Colon (tissue), 2 donors: ENCODE data around the gene DEF6.

Experiments
- FAIRE-seq: peaks from 2 replicates; lab custom pipeline; 2012; peaks lifted over from hg19 to GRCh38; lab: Jason Lieb, UNC
- donor health status: control.
- donor health status: control.

The DEF6 gene

DNA sequence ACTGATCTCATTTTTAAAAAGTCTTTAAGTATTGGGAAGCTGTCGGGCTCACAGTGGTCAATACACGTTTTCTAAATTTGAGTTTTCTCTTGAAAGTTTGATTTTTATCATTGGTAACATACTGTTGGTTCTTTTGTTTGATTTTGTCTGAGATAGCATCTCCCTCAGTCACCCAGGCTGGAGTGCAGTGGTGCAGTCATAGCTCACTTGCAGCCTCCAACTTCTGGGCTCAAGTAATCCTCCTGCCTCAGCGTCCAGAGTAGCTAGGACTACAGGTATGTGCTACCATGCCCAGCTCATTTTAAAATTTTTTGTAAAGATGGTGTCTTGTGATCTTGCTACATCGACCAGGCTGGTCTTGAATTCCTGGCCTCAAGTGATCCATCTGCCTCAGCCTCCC lies 53.8 kb downstream of the DEF6 start:
- no peak for FAIRE-seq

DNA sequence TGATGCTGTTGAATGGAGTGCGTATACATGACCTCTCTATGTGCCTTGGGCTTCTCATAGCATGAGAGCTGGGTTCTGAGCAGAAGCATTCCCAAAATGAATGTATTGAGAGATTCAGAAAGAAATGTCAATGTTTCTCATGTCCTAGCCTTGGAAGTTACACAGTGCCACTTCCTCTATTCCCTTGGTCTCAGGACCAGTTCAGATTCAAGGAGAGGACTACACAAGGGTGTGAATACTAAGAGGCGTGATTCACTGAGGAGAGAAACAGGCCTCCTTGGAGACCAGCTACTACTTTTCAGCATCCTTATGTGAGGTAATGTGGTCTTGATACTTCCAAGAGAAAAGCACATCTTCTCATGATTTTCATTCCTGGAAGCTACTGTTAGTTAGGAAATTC lies 55.1 kb downstream of the DEF6 start:
- FAIRE-seq: no peak

DNA sequence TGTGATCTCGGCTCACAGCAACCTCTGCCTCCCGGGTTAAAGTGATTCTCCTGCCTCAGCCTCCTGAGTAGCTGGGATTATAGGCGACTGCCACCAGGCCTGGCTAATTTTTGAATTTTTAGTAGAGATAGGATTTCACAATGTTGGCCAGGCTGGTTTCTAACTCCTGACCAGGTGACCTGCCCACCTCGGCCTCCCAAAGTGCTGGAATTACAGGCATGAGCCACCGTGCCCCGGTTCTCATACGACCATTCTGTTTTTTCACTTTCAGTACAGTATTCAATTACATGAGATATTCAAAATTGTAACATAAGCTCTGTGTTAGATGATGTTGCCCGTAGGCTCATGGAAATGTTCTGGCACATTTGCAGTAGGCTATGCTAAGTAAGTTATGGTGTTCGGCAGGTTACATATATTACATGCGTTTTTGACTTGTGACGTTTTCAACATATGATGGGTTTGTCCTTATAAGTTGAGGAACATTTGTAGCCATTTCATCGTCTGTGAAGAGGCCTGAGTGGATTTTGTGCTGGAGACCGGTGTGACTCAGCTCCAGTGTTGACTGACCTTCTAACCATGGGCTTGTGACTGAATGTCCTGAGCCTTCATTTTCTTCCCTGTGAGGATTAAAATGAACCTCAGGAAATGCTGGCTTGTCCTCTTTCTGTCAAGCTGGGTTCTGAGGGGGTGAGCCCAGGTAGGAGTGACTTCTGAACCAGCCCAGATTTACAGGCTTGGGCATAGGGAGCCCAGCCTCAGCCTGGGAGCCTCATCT lies 56.9 kb downstream of the DEF6 start:
- no peak for FAIRE-seq

DNA sequence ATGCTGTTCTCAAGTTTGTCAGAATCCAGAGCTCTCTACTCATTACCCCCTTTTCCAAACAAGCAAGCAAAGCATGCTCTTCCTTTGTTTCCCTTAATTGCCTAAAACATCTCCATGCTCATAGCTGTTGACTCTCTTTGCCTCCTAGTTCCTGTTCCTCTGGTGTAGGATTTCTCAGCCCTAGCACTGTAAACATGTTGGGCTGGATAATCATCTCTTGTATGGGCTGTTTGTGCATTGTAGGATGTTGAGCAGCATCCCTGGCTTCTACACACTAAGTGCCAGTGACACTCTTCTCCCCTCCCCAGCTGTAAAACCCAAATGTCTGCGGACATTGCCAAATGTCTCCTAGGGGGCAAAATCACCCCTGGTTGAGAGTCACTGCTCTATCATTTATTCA lies 58.8 kb downstream of the DEF6 start:
- no peak for FAIRE-seq

DNA sequence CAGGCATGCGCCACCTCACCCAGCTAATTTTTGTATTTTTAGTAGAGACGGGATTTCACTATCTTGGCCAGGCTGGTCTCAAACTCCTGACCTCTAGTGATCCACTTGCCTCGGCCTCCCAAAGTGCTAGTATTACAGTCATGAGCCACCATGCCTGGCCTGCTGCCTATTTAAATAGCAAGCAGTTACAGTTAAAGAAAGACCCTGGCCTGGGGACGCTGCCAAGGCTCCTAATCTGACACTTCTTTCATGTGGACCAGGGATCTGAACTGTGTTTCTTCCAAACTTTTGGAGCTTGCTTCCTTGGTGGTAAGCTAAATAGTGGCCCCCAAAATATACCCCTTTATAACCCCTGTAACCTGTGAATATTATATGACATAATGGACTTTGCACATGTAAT lies 60.1 kb downstream of the DEF6 start:
- FAIRE-seq: no peak

DNA sequence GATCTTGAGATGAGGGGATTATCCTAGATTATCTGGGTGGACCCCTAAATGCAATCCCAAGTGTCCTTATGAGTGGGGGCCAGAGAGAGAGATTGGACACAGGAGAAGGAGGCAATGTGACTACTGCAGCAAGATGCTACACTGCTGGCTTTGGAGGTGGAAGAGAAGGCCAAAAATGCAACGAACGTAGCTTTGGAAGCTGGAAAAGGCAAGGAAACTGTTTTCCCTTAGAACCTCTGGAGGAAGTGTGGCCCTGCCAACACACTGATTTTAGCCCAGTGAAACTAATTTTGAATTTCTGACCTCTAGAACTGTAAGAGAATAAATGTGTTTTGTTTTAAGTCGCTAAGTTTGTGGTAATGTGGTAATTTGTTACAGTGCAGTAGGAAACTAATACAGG lies 60.5 kb downstream of the DEF6 start:
- no peak for FAIRE-seq

DNA sequence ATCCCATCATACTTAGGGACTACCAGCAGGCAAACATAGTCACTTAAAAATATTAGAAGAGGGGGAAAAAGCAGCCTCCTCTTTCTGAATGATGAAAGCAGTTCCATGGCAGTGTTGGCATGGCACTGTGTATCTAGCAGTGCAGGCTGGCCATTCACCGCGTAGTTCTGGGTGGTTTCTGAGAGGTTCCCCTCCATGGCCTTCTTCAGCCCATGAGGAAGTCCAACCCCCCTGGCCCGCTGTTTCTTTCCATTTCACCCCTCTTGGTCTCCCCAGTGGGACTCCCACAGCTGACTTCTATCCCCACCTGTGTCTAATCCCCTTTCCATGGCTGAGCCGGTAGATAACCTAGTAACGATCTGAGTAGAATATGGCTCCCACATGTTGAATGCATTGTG lies 61.7 kb downstream of the DEF6 start:
- no peak for FAIRE-seq

DNA sequence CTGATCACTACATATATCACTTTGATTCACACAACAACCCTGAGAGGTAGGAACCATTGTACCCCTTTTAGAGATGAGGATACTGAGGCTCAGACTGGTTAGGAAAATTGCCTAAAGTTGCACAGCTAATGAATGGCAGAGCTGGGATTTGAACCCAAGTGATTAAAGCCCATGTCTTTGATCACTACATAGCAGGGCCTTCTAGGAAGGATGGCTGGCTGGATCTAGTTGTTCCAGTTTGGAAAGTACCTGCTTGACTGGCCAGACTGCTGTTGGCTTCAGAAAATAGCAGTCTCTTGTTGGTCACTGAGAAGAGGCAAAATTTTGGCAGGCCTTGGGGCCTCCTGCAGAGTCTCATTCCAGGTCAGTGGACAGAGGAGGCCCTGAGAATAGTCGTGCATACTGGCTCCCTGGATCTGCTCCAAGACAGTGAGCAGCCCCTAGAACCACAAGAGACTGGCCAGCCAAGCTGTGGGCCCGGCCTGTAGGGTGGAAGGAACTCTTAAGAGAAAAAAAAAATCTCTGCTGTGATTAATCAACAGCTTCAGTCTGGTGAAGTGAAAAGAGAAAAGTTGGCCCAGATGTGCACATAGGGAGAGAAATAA lies 62.2 kb downstream of the DEF6 start:
- FAIRE-seq: no peak

DNA sequence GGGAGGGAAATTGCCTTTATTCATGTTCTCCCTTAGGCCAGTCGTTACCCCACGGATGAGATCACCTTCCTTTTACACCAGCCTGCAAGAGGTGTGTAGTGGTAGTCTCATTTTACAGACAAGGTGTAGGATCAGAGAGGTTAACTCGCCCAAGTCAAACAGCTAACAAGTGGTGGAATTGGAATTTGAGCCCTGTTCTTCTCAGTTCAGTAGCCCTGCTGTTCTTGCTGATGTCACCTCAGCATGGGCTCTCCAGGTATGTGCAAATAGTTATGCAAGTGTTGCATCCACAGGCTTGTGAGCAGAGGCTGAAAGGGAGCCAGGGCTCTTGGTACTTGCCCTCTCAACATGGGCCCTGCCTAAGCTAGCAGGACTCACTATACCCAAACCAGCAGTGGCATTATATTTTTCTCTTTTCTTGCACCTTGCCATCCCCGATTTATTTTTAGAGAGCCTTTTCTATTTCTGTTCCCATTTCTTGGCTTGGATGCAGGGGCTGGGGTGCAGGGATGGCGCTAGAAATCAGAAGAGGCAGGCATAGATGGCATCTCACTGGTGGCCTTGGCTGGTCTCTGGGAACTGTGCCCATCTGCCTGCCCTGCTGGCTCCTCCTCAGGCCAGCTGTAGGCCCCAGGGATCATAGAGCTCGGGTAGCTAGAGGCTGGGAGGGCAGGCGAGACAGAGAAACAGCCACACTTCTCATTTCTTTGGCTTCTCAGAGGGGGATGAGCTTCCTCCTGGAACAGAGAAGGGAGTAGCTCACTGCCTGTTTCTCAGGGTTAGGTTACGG lies 62.9 kb downstream of the DEF6 start:
- no peak for FAIRE-seq

DNA sequence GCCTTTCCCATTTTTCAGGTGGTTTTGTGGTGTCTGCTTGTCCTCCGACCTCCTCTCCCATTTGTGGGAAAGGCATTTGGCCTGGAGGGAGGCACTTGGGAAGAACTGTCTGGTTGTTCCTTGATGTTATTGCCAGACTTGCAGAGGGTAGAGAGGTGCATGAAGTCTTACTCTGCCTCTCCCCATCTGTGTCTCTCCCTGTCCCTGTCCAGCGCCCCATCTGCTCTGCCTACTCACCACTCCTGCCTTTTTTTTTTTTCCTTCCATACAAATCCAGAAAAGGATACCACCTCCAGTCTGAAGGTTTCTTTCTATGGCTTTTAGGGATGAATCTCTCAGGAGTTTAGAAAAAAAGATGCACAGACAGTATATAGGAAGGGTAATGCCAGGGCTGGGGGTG lies 64.6 kb downstream of the DEF6 start:
- FAIRE-seq: no peak

DNA sequence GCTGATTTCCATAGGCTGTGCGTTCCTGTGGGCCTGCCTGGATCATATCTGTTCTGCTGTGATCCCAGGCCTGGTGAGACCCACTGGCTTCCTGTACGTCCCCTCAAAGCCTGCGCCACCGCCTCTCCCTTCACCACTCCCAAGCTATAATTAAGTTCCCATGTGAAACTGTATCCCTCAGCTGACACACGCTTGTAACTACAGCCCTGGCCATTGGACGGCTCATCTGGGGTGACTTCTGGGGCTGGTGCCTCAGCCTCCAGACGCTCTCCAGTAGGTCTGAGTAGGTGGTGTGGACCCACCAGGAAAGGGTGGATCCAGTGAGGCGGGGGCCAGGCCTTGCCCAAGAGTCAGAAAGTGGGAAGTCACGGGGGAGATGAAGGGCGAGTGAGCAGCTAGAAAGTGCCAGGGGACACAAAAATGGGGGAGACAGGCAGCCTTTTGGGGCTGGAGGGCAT lies 65.7 kb downstream of the DEF6 start:
- no peak for FAIRE-seq

DNA sequence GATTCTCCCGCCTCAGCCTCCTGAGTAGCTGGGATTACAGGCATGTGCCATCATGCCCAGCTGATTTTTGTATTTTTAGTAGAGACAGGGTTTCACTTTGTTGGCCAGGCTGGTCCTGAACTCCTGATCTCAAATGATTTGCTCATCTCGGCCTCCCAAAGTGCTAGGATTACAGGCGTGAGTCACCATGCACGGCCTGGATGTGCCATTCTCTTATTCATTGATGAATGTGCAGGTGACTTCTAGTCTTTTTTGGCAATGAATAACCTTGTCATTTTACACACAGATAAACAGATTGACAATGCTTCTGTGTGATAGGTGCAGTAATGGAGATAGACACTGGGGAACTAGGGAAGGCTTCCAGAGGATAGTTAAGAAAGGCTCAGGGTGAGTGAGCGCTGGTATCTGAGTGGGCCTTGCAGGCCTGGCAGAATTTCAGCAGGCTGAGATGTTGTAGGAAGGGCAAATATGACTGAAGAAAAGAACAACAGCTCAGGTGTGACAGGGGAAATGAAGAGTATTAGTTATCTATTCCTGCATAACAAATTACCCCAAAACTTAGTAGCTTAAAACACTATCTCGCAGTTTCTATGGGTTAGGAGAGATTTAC lies 68.1 kb downstream of the DEF6 start:
- FAIRE-seq: no peak

DNA sequence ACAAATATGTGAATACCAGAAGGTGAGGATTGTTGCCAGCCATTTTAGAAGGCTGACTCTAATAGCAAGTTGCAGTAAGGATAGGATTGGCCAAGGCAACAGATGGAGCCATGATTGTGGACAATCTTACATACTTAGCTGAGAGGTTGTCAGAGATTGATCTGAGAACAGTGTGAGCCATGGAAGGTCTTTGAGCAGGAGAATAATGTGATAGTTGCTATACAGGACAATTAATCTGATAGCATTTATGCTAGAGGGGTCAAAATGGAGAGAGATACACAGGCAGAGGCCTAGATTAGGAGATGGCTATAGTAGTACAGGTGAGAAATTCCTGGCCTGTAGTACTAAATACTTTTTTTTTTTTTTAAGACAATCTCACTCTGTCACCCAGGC lies 68.6 kb downstream of the DEF6 start:
- no peak for FAIRE-seq

DNA sequence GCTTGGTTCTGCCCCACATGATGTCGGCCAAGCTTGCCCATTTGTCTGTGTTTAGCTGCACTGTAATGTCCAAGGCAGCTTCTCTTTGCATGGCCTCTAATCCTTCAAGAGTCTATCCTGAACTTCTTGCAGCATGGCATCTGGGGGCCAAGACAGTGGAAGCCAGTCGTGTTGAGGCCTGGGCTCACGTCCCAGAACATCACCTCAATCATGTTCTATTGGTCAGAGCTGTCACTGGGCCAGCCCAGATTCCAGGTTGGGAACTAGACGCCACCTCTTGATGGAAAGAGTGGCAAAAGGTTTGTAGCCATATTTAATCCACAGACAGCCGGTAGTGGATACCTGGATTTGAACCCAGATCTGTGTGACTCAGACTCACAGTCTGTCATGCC lies 70.0 kb downstream of the DEF6 start:
- no peak for FAIRE-seq

DNA sequence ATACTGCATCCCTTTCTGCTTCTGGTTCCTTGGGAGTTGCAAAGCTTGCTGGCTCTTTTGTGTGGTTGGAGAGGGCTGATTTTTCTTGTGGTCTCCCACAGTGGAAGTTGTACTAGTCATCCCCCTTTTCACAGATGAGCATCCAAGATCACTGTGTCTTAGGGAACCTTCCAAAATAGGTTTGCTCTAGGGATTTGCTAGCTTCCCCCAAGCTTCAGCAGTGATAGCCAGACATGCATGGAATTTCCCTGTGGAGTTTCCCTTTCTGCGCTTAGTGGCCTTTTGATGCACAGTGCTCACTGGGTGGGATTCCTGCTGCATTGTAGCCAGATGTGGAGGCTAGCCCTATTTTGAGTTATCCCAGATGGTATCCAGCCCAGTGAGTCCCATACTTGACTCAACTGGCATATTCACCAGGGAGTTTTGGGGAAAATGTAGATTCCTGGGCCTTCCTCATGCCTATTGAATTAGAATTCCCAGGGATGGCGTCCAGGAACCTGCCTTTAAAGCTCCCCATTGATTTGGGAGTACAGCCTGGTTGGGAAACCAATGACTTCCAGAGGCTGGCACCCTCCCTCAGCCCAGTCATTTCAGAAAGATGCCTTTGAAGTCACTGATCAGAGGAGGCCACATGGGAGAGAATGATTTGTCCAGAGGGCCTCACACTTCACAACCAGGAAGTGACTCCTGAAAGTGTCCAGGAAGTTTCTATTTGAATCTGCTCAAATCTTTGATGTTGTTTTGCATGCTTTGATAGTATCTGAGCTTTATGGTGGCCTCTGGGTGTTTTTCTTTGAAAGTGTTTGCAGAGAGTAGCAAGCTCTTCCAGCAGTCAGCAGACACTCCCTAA lies 70.6 kb downstream of the DEF6 start:
- FAIRE-seq: no peak

DNA sequence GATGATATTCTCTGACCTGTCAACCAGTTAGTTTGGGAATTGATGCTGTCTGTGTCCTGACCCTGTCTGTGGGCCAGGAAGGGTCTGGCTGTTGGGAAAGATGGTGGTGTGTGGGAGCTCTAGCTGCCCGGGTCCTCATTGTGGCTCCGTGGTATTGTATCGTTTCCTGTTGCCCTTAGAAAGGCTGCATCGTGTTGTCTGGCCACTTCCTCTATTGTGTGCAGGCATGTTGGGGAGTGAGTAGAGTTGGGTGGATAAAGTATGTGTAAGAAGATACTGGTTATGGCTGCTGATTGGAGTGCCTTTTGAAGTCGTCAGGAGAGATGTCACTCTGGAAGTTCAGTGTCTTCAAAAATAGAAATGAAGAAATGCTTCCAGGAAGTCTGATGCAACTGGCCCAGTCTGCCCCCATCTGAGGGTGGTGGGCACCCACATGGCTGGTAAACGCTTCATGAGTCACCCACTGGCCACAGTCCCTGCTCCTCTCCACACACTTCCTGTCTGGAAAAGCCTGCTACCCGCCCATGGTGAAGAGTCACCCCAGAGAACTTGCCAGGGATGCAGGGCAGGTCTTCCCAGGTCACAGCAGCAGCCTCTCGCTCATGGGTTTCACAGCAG lies 72.6 kb downstream of the DEF6 start:
- FAIRE-seq: no peak

DNA sequence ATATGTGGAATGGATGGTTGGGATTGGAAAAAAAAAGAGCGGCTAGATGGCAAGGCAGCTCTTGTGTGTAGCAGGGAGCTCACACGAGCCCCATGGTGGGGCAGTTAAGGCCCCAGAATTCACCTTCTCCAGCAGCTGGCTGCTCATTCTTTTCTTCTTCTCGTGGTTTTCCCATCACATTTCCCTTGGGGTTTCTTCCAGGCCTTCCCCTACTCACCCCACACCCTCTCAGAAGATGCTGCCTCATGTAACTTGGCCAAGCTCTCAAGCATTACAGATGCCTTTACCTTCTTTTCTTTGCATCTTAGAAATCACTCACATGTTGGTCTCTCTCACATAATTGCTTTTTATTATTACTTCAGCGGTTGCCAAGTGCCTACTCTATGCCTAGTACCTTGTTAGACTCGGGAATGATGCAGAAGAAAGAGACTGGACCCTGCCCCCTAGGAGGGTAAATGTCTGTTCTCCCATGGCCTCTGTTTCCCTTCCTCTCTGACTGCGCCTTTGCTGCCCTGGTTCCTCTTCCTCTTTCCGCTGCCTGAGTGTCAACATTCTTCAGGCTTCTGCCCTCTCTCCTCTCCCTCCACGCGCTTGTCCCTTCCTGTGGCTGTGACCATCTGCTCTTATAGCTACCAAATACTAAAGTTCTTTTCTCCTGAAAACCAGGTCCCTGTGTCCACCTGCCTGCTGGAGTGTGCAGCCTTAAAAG lies 73.3 kb downstream of the DEF6 start:
- no peak for FAIRE-seq
